ENCODE measurements around the gene FRAT1.

FRAT1 gene

GRCh38 chr10:97314671-97315070, 4.4 kb upstream of the FRAT1 start:
- Histone ChIP-seq H3K4me3 (replicated peaks; ENCODE audit: low read depth, low read length) (no peak overlapping the region), H3K27me3 (replicated peaks; ENCODE audit: control insufficient read depth, insufficient read depth, low read length) (no peaks in the 10 kb centered on the region), H3K36me3 (ENCODE audit: control insufficient read depth, insufficient read depth, low read length) (no peaks in the 10 kb centered on the region)
- DNase-seq (ENCODE audit: extremely low read depth, insufficient read length): no peak
- no peak for TF ChIP-seq CTCF (IDR thresholded peaks at IDR 0.05; ENCODE audit: insufficient read depth, low read length, poor library complexity, severe bottlenecking)

GRCh38 chr10:97319671-97320479, 804 bp downstream of the FRAT1 start:
- TF ChIP-seq CTCF (IDR thresholded peaks at IDR 0.05; ENCODE audit: insufficient read depth, low read length, poor library complexity, severe bottlenecking): peak; percentile 23
- Histone ChIP-seq H3K27me3 (replicated peaks; ENCODE audit: control insufficient read depth, insufficient read depth, low read length) (no peaks in the 10 kb centered on the region; the same call in 1 of the 2 replicates), H3K36me3 (ENCODE audit: control insufficient read depth, insufficient read depth, low read length) (no peaks in the 10 kb centered on the region), H3K4me3 (replicated peaks; ENCODE audit: low read depth, low read length) (peak overlapping the region; percentile 82)
- peak; percentile 59 for DNase-seq (ENCODE audit: extremely low read depth, insufficient read length)

- no peak for DNase-seq (ENCODE audit: extremely low read depth, insufficient read length)
- Histone ChIP-seq H3K4me3 (replicated peaks; ENCODE audit: low read depth, low read length) (peak overlapping the region; percentile 20; the same call in 1 of the 2 replicates), H3K27me3 (replicated peaks; ENCODE audit: control insufficient read depth, insufficient read depth, low read length) (no peaks in the 10 kb centered on the region; the same call in 1 of the 2 replicates), H3K36me3 (ENCODE audit: control insufficient read depth, insufficient read depth, low read length) (no peaks in the 10 kb centered on the region)
- TF ChIP-seq CTCF (IDR thresholded peaks at IDR 0.05; ENCODE audit: insufficient read depth, low read length, poor library complexity, severe bottlenecking): no peak
These were observed 1.5 kb downstream of the FRAT1 start for GRCh38 chr10:97320480-97321031.

GRCh38 chr10:97321032-97321803, 2.1 kb downstream of the FRAT1 start:
- Histone ChIP-seq H3K36me3 (ENCODE audit: control insufficient read depth, insufficient read depth, low read length) (no peaks in the 10 kb centered on the region), H3K4me3 (replicated peaks; ENCODE audit: low read depth, low read length) (no peak overlapping the region), H3K27me3 (replicated peaks; ENCODE audit: control insufficient read depth, insufficient read depth, low read length) (no peaks in the 10 kb centered on the region; the same call in 1 of the 2 replicates)
- DNase-seq (ENCODE audit: extremely low read depth, insufficient read length): no peak
- no peak for TF ChIP-seq CTCF (IDR thresholded peaks at IDR 0.05; ENCODE audit: insufficient read depth, low read length, poor library complexity, severe bottlenecking)

GRCh38 chr10:97321804-97322190, 2.7 kb downstream of the FRAT1 start:
- no peaks in the 10 kb centered on the region for H3K36me3 ChIP-seq (ENCODE audit: control insufficient read depth, insufficient read depth, low read length)
- no peak for DNase-seq (ENCODE audit: extremely low read depth, insufficient read length)
- no peaks in the 10 kb centered on the region; the same call in 1 of the 2 replicates for H3K27me3 ChIP-seq (replicated peaks; ENCODE audit: control insufficient read depth, insufficient read depth, low read length)
- no peak overlapping the region for H3K4me3 ChIP-seq (replicated peaks; ENCODE audit: low read depth, low read length)
- TF ChIP-seq CTCF (IDR thresholded peaks at IDR 0.05; ENCODE audit: insufficient read depth, low read length, poor library complexity, severe bottlenecking): no peak

All from GM06990 (cell line).